WTC11 (cell line): Measurements from ENCODE around the gene IGFL1. TPM values are rescaled to one million over a fixed set of nuclear protein-coding genes. Genes with fewer than 3 reads are reported as not detected.
A peak's percentile ranks its signal among the peaks of the same experiment; 100 is the strongest.
"Not testable (repeated sequence)": the region's sequence is repeated elsewhere in the genome, so short reads cannot be mapped to it uniquely, and the experiment has no call there.

Experiments used
- ATAC-seq: fragments of 200-7000 bp; cut with Tn5 transposase; 2 replicates; pipeline ENCODE4 v1.10.0; 2021; ENCODE audit warnings: mild to moderate bottlenecking, moderate library complexity
- CTCF ChIA-PET: fragments of 300-600 bp; sonication (Branson Sonifier 250); formaldehyde crosslinking; loops from one replicate; lab custom pipeline; 2021; ENCODE audit warnings: antibody characterized with exemption; lab: Charles Lee
- POLR2A ChIA-PET: fragments of 350-600 bp; sonication (Branson Sonifier 250); formaldehyde crosslinking; loops from one replicate; lab custom pipeline; 2021; ENCODE audit warnings: antibody characterized with exemption; lab: Charles Lee
- DNase-seq: peaks from one replicate; pipeline ENCODE4 v3.0.0; 2021; ENCODE audit warnings: low spot score
- H3K27ac Mint-ChIP-seq: 2 replicates; pipeline ENCODE4 v1.8.0; 2021; ENCODE audit warnings: mixed read lengths
- H3K27me3 Mint-ChIP-seq: 2 replicates; pipeline ENCODE4 v1.8.0; 2021; ENCODE audit warnings: low read depth, mild to moderate bottlenecking, moderate library complexity, mixed read lengths
- H3K36me3 Mint-ChIP-seq: 2 replicates; pipeline ENCODE4 v1.8.0; 2021; ENCODE audit warnings: mixed read lengths
- H3K4me1 Mint-ChIP-seq: 2 replicates; pipeline ENCODE4 v1.8.0; 2022; ENCODE audit warnings: mixed read lengths
- H3K4me3 Mint-ChIP-seq: 2 replicates; pipeline ENCODE4 v1.8.0; 2021; ENCODE audit warnings: mild to moderate bottlenecking, moderate library complexity, mixed read lengths
- H3K9me3 Mint-ChIP-seq: 2 replicates; pipeline ENCODE4 v1.8.0; 2021; ENCODE audit warnings: mixed read lengths
- ATF6 ChIP-seq: sonication (generic); formaldehyde crosslinking; IDR thresholded peaks from 2 replicates; pipeline ENCODE4 v1.8.1; 2023; ENCODE audit warnings: mild to moderate bottlenecking, missing genetic modification reagents
- ERG ChIP-seq: fragments of 250-450 bp; sonication (Bioruptor Pico); IDR thresholded peaks from 2 replicates; pipeline ENCODE4 v1.8.0; 2021; ENCODE audit warnings: mild to moderate bottlenecking
- GRHL2 ChIP-seq: fragments of 250-450 bp; sonication (Bioruptor Pico); IDR thresholded peaks from 2 replicates; pipeline ENCODE4 v1.8.0; 2022; ENCODE audit warnings: mild to moderate bottlenecking, moderate library complexity; ENCODE audit not compliant: insufficient replicate concordance, severe bottlenecking
- IRF1 ChIP-seq: sonication (generic); formaldehyde crosslinking; IDR thresholded peaks from 2 replicates; pipeline ENCODE4 v1.8.0; 2023; ENCODE audit warnings: missing genetic modification reagents
- MYBL2 ChIP-seq: sonication (generic); formaldehyde crosslinking; IDR thresholded peaks from 2 replicates; pipeline ENCODE4 v1.8.1; 2023; ENCODE audit warnings: mild to moderate bottlenecking, moderate library complexity, missing genetic modification reagents
- NR2C2 ChIP-seq: sonication (generic); formaldehyde crosslinking; IDR thresholded peaks from 2 replicates; pipeline ENCODE4 v1.8.0; 2022; ENCODE audit warnings: mild to moderate bottlenecking, missing genetic modification reagents
- NR3C1 ChIP-seq: sonication (generic); formaldehyde crosslinking; conservative IDR thresholded peaks from 2 replicates; pipeline ENCODE4 v1.8.1; 2023; ENCODE audit warnings: low read depth, mild to moderate bottlenecking, missing genetic modification reagents
- SMAD3 ChIP-seq: sonication (generic); formaldehyde crosslinking; IDR thresholded peaks from 2 replicates; pipeline ENCODE4 v1.8.0; 2022; ENCODE audit warnings: missing genetic modification reagents, mild to moderate bottlenecking, borderline replicate concordance
- USF1 ChIP-seq: sonication (generic); formaldehyde crosslinking; IDR thresholded peaks from 2 replicates; pipeline ENCODE4 v1.8.0; 2022; ENCODE audit warnings: mild to moderate bottlenecking, missing genetic modification reagents
- ZBTB21 ChIP-seq: sonication (generic); formaldehyde crosslinking; IDR thresholded peaks from 2 replicates; pipeline ENCODE4 v1.8.1; 2023; ENCODE audit warnings: mild to moderate bottlenecking, missing genetic modification reagents, borderline replicate concordance
- ZNF138 ChIP-seq: sonication (generic); formaldehyde crosslinking; conservative IDR thresholded peaks from 2 replicates; pipeline ENCODE4 v1.8.1; 2022; ENCODE audit warnings: mild to moderate bottlenecking, moderate library complexity, missing genetic modification reagents
- ZNF232 ChIP-seq: sonication (generic); formaldehyde crosslinking; IDR thresholded peaks from 2 replicates; pipeline ENCODE4 v1.8.0; 2022; ENCODE audit warnings: mild to moderate bottlenecking, missing genetic modification reagents
- total RNA-seq: library from RNA; stranded (reverse); gene quantifications from 3 replicates; pipeline ENCODE4 v1.2.3, GENCODE V29; 2021
- TF ChIP-seq, protein P1 (sequence below): sonication (generic); formaldehyde crosslinking; IDR thresholded peaks from 2 replicates; pipeline ENCODE4 v1.8.0; 2022; ENCODE audit warnings: mild to moderate bottlenecking, missing genetic modification reagents
- TF ChIP-seq, protein P2 (sequence below): fragments of 250-450 bp; sonication (Bioruptor Pico); IDR thresholded peaks from 2 replicates; pipeline ENCODE4 v1.9.0; 2021; ENCODE audit warnings: mild to moderate bottlenecking
- TF ChIP-seq, protein P3 (sequence below): sonication (generic); formaldehyde crosslinking; IDR thresholded peaks from 2 replicates; pipeline ENCODE4 v1.8.1; 2023; ENCODE audit warnings: mild to moderate bottlenecking, moderate library complexity, missing genetic modification reagents

IGFL1 gene
- total RNA-seq, 1 experiment from 2014 or later, result not detected

DNA sequence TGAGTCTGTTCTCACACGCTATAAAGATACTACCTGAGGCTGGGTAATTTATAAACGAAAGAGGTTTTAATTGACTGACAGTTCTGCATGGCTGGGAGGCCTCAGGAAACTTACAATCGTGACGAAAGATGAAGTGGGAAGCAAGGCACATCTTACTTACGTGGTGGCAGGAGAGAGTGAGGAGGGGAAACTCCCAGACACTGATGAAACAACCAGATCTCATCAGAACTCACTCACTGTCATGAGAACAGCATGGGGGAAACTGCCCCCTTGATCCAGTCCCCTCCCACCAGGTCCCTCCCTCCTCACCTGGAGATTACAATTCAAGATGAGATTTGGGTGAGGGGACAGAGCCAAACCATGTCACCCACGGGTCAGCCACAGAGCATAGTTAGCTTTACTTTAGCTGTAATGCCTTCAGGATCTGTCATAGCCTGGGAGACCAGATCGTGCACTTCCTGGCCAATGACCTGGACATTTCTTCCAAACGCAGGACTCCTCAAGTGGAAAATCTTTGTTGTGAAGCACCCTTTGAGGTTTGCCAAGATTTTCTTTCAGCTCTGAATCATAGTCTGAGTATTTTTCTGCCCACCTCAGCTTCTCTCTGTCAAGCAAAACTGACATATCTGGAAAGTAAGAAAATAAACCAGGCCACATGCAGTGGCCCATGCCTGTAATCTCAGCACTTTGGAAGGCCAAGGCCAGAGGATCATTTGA is 42.1 kb downstream of the IGFL1 start:
- Mint-ChIP-seq H3K36me3 (no peaks in the 10 kb centered on the region), H3K4me3 (no peak overlapping the region), H3K27me3 (no peaks in the 10 kb centered on the region; the same call in 1 of the 2 replicates), H3K9me3 (peaks cover 3% of the 10 kb centered on the region), H3K4me1 (peaks cover 32% of the 10 kb centered on the region), H3K27ac (peak overlapping the region; percentile 75)
- DNase-seq (no peak), ATAC-seq (no peak)
- ChIA-PET POLR2A (interaction anchor here (0.5 kb wide), 1 partner anchor 178 kb away, joined by 3 read pairs; no protein-coding TSS in a partner anchor), CTCF (interaction anchor here (1.7 to 2.9 kb wide), 3 partner anchors 9 to 193 kb away, joined by 3 to 17 read pairs (median 13); no protein-coding TSS in a partner anchor)
- 0 out of 2 replicates have a peak, but pooled peaks have one; percentile 20 for TF ChIP-seq ZBTB21
- TF ChIP-seq, protein P1, sequence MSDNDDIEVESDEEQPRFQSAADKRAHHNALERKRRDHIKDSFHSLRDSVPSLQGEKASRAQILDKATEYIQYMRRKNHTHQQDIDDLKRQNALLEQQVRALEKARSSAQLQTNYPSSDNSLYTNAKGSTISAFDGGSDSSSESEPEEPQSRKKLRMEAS (CRISPR knock-in tag), result no peak

GRCh38 chr19:46273931-46274330 is 44.4 kb downstream of the IGFL1 start:
- H3K4me3 Mint-ChIP-seq, ATAC-seq, POLR2A ChIA-PET, CTCF ChIA-PET, H3K36me3 Mint-ChIP-seq, H3K27me3 Mint-ChIP-seq, H3K27ac Mint-ChIP-seq, DNase-seq: not testable (repeated sequence)
- Mint-ChIP-seq H3K9me3 (peaks cover 13% of the 10 kb centered on the region), H3K4me1 (peaks cover 51% of the 10 kb centered on the region)

GRCh38 chr19:46279177-46279576 is 49.6 kb downstream of the IGFL1 start:
- Mint-ChIP-seq H3K27ac (peak overlapping the region; percentile 48), H3K4me1 (peaks cover 23% of the 10 kb centered on the region), H3K9me3 (peaks cover 13% of the 10 kb centered on the region), H3K27me3 (peaks cover 6% of the 10 kb centered on the region), H3K4me3 (no peak overlapping the region), H3K36me3 (peaks cover 7% of the 10 kb centered on the region; the same call in 1 of the 2 replicates)
- ATAC-seq (no peak), DNase-seq (no peak)
- ChIA-PET POLR2A (no interaction called here), CTCF (interaction anchor here (0.8 to 5.6 kb wide), 4 partner anchors 20 to 200 kb away, joined by 3 to 95 read pairs (median 12); partner anchors contain the start of gene HIF3A)
- no peak for TF ChIP-seq GRHL2
- TF ChIP-seq ATF6 (CRISPR knock-in tag), result no peak
- no peak for TF ChIP-seq ZNF138 (CRISPR knock-in tag)
- no peak for TF ChIP-seq USF1 (CRISPR knock-in tag)
- TF ChIP-seq, protein P2, sequence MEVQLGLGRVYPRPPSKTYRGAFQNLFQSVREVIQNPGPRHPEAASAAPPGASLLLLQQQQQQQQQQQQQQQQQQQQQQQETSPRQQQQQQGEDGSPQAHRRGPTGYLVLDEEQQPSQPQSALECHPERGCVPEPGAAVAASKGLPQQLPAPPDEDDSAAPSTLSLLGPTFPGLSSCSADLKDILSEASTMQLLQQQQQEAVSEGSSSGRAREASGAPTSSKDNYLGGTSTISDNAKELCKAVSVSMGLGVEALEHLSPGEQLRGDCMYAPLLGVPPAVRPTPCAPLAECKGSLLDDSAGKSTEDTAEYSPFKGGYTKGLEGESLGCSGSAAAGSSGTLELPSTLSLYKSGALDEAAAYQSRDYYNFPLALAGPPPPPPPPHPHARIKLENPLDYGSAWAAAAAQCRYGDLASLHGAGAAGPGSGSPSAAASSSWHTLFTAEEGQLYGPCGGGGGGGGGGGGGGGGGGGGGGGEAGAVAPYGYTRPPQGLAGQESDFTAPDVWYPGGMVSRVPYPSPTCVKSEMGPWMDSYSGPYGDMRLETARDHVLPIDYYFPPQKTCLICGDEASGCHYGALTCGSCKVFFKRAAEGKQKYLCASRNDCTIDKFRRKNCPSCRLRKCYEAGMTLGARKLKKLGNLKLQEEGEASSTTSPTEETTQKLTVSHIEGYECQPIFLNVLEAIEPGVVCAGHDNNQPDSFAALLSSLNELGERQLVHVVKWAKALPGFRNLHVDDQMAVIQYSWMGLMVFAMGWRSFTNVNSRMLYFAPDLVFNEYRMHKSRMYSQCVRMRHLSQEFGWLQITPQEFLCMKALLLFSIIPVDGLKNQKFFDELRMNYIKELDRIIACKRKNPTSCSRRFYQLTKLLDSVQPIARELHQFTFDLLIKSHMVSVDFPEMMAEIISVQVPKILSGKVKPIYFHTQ (CRISPR knock-in tag), result no peak
- no peak for TF ChIP-seq IRF1 (CRISPR knock-in tag)
- no peak for TF ChIP-seq ZNF232 (CRISPR knock-in tag)
- TF ChIP-seq SMAD3 (CRISPR knock-in tag), result no peak
- no peak for TF ChIP-seq ERG
- TF ChIP-seq, protein P3, sequence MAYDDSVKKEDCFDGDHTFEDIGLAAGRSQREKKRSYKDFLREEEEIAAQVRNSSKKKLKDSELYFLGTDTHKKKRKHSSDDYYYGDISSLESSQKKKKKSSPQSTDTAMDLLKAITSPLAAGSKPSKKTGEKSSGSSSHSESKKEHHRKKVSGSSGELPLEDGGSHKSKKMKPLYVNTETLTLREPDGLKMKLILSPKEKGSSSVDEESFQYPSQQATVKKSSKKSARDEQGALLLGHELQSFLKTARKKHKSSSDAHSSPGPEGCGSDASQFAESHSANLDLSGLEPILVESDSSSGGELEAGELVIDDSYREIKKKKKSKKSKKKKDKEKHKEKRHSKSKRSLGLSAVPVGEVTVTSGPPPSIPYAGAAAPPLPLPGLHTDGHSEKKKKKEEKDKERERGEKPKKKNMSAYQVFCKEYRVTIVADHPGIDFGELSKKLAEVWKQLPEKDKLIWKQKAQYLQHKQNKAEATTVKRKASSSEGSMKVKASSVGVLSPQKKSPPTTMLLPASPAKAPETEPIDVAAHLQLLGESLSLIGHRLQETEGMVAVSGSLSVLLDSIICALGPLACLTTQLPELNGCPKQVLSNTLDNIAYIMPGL (CRISPR knock-in tag), result no peak
- TF ChIP-seq MYBL2 (CRISPR knock-in tag), result no peak
- TF ChIP-seq NR3C1 (CRISPR knock-in tag), result no peak
- TF ChIP-seq NR2C2, result no peak
